NCI-H2029 treated with DMSO at 0.1 percent for 48 hours (cell line): ENCODE measurements around the gene SLC35F1.
"Not testable (repeated sequence)": the region's sequence is repeated elsewhere in the genome, so short reads cannot be mapped to it uniquely, and the experiment has no call there.

Source experiments
- DNase-seq: peaks from one replicate; lab custom pipeline; 2025; lab: John Stamatoyannopoulos, UW

Gene SLC35F1

GRCh38 chr6:117992856-117993255, 85.8 kb downstream of the SLC35F1 start:
- no peak for DNase-seq

- DNase-seq, result no peak
Measured at GRCh38 chr6:118012944-118013343, 105.9 kb downstream of the SLC35F1 start.

- no peak for DNase-seq
Measured at GRCh38 chr6:118016532-118016931, 109.5 kb downstream of the SLC35F1 start.

- DNase-seq, result no peak
Measured at GRCh38 chr6:118017301-118017848, 110.3 kb downstream of the SLC35F1 start.

- no peak for DNase-seq
Measured at GRCh38 chr6:118023771-118024170, 116.7 kb downstream of the SLC35F1 start.

- DNase-seq, result no peak
Measured at GRCh38 chr6:118029967-118030366, 122.9 kb downstream of the SLC35F1 start.

- DNase-seq, result not testable (repeated sequence)
Measured at GRCh38 chr6:118037479-118037878, 130.4 kb downstream of the SLC35F1 start.

GRCh38 chr6:118042855-118043254, 135.8 kb downstream of the SLC35F1 start:
- no peak for DNase-seq

GRCh38 chr6:118044275-118044674, 137.2 kb downstream of the SLC35F1 start:
- no peak for DNase-seq

GRCh38 chr6:118054082-118054481, 147.0 kb downstream of the SLC35F1 start:
- no peak for DNase-seq

- no peak for DNase-seq
Measured at GRCh38 chr6:118061666-118062065, 154.6 kb downstream of the SLC35F1 start.

- no peak for DNase-seq
Measured at GRCh38 chr6:118080547-118080946, 173.5 kb downstream of the SLC35F1 start.

GRCh38 chr6:118083711-118084110, 176.6 kb downstream of the SLC35F1 start:
- no peak for DNase-seq

- DNase-seq, result no peak
Measured at GRCh38 chr6:118085665-118086064, 178.6 kb downstream of the SLC35F1 start.

GRCh38 chr6:118086159-118086558, 179.1 kb downstream of the SLC35F1 start:
- DNase-seq, result no peak

- DNase-seq, result no peak
Measured at GRCh38 chr6:118092086-118092485, 185.0 kb downstream of the SLC35F1 start.

- no peak for DNase-seq
Measured at GRCh38 chr6:118097576-118097975, 190.5 kb downstream of the SLC35F1 start.

GRCh38 chr6:118100717-118101116, 193.7 kb downstream of the SLC35F1 start:
- DNase-seq, result no peak

- DNase-seq, result no peak
Measured at GRCh38 chr6:118101220-118101619, 194.2 kb downstream of the SLC35F1 start.

- DNase-seq, result no peak
Measured at GRCh38 chr6:118101831-118102345, 194.8 kb downstream of the SLC35F1 start.

GRCh38 chr6:118102401-118102800, 195.3 kb downstream of the SLC35F1 start:
- DNase-seq, result no peak

- no peak for DNase-seq
Measured at GRCh38 chr6:118103381-118104146, 196.5 kb downstream of the SLC35F1 start.

GRCh38 chr6:118122161-118122725, 215.2 kb downstream of the SLC35F1 start:
- DNase-seq, result no peak
